ENCODE measurements around the gene EXOG.

EXOG gene

GRCh38 chr3:38496131-38496910 is at the start of gene EXOG:
TSS of gene EXOG (plus strand) at chr3:38496340. CDS start at chr3:38496368, 28 bp downstream.
- in situ Hi-C loops (cut with MboI; ENCODE audit: low sequenced_read_pairs): no loop called here

GRCh38 chr3:38446812-38447211 is 49.3 kb upstream of the EXOG start:
- in situ Hi-C loops (cut with MboI; ENCODE audit: low sequenced_read_pairs): no loop called here

- in situ Hi-C loops (cut with MboI; ENCODE audit: low sequenced_read_pairs): no loop called here
Measured at GRCh38 chr3:38450853-38451252, 45.3 kb upstream of the EXOG start.

- in situ Hi-C loops (cut with MboI; ENCODE audit: low sequenced_read_pairs): no loop called here
Measured at GRCh38 chr3:38453075-38453912, 42.8 kb upstream of the EXOG start, which contains the start of gene ACVR2B. TSS of gene ACVR2B (plus strand) at chr3:38453890. CDS start at chr3:38454323, 433 bp downstream.

GRCh38 chr3:38453913-38454177 is 42.3 kb upstream of the EXOG start:
- in situ Hi-C loops (cut with MboI; ENCODE audit: low sequenced_read_pairs): no loop called here

- in situ Hi-C loops (cut with MboI; ENCODE audit: low sequenced_read_pairs): no loop called here
Measured at GRCh38 chr3:38454178-38454883, 41.8 kb upstream of the EXOG start.

- in situ Hi-C loops (cut with MboI; ENCODE audit: low sequenced_read_pairs): no loop called here
Measured at GRCh38 chr3:38454884-38455638, 41.1 kb upstream of the EXOG start.

- in situ Hi-C loops (cut with MboI; ENCODE audit: low sequenced_read_pairs): no loop called here
Measured at GRCh38 chr3:38455639-38456430, 40.3 kb upstream of the EXOG start.

- in situ Hi-C loops (cut with MboI; ENCODE audit: low sequenced_read_pairs): no loop called here
Measured at GRCh38 chr3:38457111-38458003, 38.8 kb upstream of the EXOG start.

- in situ Hi-C loops (cut with MboI; ENCODE audit: low sequenced_read_pairs): no loop called here
Measured at GRCh38 chr3:38458796-38459498, 37.2 kb upstream of the EXOG start.

GRCh38 chr3:38459499-38460048 is 36.6 kb upstream of the EXOG start:
- in situ Hi-C loops (cut with MboI; ENCODE audit: low sequenced_read_pairs): no loop called here

GRCh38 chr3:38460377-38461270 is 35.5 kb upstream of the EXOG start:
- in situ Hi-C loops (cut with MboI; ENCODE audit: low sequenced_read_pairs): no loop called here

GRCh38 chr3:38465588-38466154 is 30.5 kb upstream of the EXOG start:
- in situ Hi-C loops (cut with MboI; ENCODE audit: low sequenced_read_pairs): no loop called here

GRCh38 chr3:38468765-38469164 is 27.4 kb upstream of the EXOG start:
- in situ Hi-C loops (cut with MboI; ENCODE audit: low sequenced_read_pairs): no loop called here

GRCh38 chr3:38469852-38470251 is 26.3 kb upstream of the EXOG start:
- in situ Hi-C loops (cut with MboI; ENCODE audit: low sequenced_read_pairs): no loop called here

GRCh38 chr3:38471260-38471857 is 24.8 kb upstream of the EXOG start:
- in situ Hi-C loops (cut with MboI; ENCODE audit: low sequenced_read_pairs): no loop called here

All from HL-60/S4 treated with phorbol 12-myristate 13-acetate at 8.2 ng/mL for 4 days and 3 days (cell line).